NCI-H2029 (cell line): ENCODE measurements around the gene SEMA4G.

Experiments
- DNase-seq: peaks from one replicate; lab custom pipeline; 2025; lab: John Stamatoyannopoulos, UW

SEMA4G gene, protein sequence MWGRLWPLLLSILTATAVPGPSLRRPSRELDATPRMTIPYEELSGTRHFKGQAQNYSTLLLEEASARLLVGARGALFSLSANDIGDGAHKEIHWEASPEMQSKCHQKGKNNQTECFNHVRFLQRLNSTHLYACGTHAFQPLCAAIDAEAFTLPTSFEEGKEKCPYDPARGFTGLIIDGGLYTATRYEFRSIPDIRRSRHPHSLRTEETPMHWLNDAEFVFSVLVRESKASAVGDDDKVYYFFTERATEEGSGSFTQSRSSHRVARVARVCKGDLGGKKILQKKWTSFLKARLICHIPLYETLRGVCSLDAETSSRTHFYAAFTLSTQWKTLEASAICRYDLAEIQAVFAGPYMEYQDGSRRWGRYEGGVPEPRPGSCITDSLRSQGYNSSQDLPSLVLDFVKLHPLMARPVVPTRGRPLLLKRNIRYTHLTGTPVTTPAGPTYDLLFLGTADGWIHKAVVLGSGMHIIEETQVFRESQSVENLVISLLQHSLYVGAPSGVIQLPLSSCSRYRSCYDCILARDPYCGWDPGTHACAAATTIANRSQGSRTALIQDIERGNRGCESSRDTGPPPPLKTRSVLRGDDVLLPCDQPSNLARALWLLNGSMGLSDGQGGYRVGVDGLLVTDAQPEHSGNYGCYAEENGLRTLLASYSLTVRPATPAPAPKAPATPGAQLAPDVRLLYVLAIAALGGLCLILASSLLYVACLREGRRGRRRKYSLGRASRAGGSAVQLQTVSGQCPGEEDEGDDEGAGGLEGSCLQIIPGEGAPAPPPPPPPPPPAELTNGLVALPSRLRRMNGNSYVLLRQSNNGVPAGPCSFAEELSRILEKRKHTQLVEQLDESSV

GRCh38 chr10:100969187-100970075, at the start of gene SEMA4G:
TSS of gene SEMA4G (plus strand) at chr10:100969504. CDS start at chr10:100972913, 3,409 bp downstream.
- no peak for DNase-seq

GRCh38 chr10:100923580-100923979, 45.7 kb upstream of the SEMA4G start:
- no peak for DNase-seq

DNA sequence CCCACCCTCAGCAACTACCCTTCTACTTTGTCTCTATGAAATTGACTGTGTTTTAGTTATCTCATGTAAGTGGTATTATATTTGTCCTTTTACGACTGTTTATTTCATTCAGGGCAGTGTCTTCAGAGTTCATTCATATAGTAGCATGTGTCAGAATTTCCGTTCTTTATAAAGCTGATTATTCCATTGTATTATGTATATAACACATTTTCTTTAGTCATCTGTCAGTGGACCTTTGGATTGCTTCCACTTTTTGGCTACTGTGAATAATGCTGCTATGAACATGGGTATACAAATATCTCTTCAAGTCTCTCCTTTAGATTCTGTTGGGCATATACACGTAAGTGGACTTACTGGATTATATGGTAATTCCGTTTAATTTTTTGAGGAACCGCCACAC, 42.0 kb upstream of the SEMA4G start:
- no peak for DNase-seq

DNA sequence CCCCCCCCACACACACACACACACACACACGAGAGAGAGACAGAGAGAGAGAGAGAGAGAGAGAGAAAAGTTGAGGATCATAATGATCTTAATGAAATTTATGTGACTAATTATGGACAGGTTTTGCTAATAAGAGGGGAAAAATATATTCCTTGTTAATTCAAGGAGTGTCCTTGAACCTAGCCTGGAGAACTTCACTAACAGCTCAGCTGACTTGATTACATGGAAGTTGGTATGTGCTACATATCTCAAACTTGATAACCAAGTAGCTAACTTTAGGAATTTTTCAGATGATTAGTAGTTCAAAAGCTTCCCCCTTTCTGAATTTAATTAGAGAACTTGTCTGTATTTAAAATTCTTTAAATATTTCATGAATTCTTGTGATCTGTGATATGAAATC, 41.3 kb upstream of the SEMA4G start:
- DNase-seq = no peak

DNA sequence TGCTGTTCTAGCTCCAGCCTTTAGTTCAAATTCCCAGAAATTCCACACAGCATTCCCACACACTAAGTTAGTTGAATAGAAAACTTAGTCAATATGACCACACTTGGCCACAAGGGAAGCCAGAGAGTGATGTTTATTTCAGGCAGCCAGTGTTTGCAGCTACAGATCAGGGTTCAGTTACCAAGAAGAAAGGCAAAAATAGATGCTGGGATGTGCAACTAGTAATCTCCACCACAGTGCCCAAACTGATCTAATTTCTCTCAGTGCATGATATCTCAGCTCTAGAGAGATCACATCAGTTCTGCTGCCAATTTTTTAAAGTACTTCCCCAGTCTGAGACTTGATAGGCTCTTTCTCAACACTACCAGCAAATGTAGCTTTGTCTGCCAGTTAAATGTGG, 38.9 kb upstream of the SEMA4G start:
- DNase-seq = no peak

DNA sequence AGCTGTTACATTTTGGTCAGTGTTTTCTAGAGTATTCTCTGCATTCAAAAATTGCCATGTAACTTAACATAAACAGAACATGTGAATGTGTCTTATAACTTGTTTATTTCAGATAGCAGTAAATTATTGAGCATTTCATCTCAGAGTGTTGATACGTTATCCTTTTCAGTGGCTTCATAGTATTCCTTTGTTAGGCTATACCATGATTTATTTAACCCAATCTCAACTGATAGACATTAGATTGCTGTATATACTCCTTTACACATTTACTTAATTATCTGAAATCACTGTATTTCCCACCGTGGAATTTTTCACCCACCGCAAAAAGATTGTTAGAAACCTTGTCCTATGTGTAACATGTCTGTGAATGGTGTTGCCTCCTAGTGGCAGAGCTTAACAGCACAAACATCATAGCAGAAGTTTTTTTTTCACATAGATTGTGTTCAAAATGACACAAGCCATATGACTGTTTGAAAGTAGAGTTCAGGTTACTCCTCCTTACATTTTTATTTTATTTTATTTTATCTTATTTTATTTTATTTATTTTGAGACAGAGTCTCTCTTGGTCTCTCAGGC, 35.1 kb upstream of the SEMA4G start:
- DNase-seq = no peak

DNA sequence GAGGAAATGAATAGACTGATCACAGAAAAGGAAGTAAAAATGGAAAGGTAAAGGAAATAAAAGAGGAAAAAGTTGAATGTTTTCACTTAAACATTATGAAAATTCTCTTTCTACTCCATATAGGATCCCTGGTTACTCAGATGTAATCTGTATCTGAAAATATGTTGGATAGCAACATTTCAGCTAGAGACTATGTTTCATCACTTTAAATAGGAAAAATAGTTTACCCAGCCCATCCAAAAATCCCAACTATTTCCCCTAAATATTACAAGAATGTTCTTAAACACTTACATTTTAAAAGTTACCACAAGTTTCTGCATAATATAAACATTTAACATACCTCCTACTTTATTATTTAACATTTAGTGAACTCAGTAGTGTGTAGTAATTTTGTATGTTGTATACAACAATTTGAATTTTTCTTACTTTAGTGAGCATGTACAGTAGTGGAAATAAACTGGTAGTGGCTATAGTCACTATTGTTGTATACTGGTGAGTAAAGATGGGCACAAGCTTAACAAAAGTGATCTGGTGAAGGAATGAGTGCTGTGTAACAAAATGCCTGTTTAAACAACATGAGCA, 29.4 kb upstream of the SEMA4G start:
- DNase-seq = no peak

DNA sequence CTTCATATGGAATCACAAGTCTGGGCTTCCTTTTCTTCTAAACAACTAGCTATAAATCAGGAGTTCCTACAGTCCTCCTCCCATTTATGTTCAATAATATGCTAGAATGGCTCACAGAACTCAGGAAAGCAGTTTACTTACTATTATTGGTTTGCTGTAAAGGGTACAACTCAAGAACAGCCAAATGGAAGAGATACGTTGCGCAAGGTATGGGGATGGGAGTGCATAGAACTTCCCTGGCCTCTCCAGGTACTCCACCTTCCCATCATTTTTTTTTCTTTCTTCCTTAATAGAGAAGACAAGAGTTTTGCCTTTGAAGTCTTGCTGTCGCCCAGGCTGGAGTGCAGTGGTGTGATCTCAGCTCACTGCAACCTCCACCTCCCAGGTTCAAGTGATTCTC, 27.1 kb upstream of the SEMA4G start:
- no peak for DNase-seq

DNA sequence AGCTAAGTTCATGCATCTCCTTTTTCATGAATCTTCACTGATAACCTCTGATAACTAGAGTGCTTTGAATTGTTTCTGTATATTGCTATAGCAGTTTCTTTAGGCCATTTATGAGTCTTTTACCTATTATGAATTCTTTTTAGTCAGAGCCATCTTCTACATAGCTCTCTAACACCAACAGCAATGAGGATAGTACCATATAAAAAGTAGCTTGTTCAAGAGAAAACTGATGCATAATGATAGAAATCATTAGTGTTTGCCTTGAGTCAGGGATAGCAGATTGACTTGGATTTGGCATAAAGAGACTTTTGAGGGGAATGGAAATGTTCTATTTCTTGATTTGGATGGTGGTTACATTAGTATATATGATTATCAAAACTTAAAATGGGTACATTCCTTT, 25.8 kb upstream of the SEMA4G start:
- no peak for DNase-seq

GRCh38 chr10:100945754-100946153, 23.6 kb upstream of the SEMA4G start:
- no peak for DNase-seq

GRCh38 chr10:100948916-100949315, 20.4 kb upstream of the SEMA4G start:
- no peak for DNase-seq

DNA sequence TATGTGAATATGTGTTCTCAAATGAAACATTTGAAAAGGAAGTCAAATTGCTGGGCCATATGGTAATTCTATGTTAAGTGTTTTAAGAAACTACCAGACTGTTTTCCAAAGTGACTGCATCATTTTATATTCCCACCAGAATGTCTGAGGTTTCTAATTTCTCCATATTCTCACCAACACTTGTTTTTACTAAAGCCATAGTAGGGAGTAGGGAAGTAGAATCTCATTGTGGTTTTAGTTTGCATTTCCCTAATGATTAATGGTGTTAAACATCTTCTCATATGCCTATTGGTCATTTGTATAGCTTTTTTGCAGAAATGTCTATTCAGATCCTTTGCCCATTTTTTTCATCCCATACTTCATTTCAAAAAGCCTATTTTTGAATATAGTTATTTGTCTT, 9.1 kb upstream of the SEMA4G start:
- no peak for DNase-seq

GRCh38 chr10:100962351-100963080, 6.8 kb upstream of the SEMA4G start:
- no peak for DNase-seq

GRCh38 chr10:100963826-100964225, 5.5 kb upstream of the SEMA4G start:
- DNase-seq = no peak

- DNase-seq = no peak
Observed at GRCh38 chr10:100965820-100966219, 3.5 kb upstream of the SEMA4G start.

GRCh38 chr10:100966887-100967286, 2.4 kb upstream of the SEMA4G start:
- no peak for DNase-seq

DNA sequence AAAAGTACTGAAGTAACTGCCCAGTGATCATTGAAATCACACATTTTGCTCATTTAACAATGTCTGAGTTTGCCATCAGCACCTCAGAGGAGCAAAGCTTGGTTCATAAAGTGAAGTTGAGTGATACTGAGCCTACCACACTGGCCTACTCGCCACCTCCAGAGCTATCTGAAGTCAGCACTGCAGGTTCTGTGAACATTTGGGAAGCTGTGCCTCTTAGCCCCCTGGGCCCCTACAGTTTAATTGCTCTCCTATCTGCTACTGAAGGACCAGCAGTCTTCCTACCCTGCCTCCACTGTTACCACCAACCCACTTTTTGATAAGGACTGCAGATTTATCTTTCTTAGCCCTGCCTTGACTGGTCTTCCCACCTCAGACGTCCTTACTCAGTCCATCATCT, 2.0 kb upstream of the SEMA4G start:
- DNase-seq = no peak

GRCh38 chr10:100968062-100968736, 1.1 kb upstream of the SEMA4G start:
- DNase-seq = no peak

DNA sequence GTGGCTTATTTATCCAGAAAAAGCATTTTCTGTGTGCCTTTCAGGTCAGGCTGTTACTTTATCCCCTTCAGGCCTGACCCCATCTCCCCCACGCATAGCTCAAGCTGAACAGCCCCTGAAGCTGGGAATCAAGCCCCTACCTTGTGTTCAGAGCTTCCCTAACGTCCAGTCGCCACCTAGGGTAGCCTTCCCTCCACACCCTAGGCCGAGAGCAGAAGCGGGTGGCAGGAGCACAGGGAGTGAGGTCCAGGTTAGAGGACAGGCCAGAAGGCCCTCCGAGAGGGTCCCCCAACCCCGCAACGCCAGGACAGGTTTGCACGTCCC, 479 bp upstream of the SEMA4G start:
- DNase-seq = no peak
